Neural progenitor cell (in vitro differentiated cells): Measurements from ENCODE around the gene DDIAS.

Source experiments
- CTCF ChIP-seq: fragments of 200-600 bp; sonication (generic); IDR thresholded peaks from 2 replicates; pipeline ENCODE4 v1.5.1; 2017; ENCODE audit warnings: antibody characterized with exemption, mild to moderate bottlenecking
- EZH2 ChIP-seq: fragments of 200-600 bp; sonication (generic); IDR thresholded peaks from 2 replicates; pipeline ENCODE4 v1.6.1; 2017; ENCODE audit warnings: antibody characterized with exemption, mild to moderate bottlenecking, moderate library complexity

- no peak for TF ChIP-seq CTCF
- TF ChIP-seq EZH2 = no peak
Observed at GRCh38 chr11:82907371-82907770, 5.8 kb downstream of the DDIAS start.
